HepG2 (cell line): Measurements from ENCODE around the gene ZNF616. TPM values are rescaled to one million over a fixed set of nuclear protein-coding genes. Genes with fewer than 3 reads are reported as not detected.

Experiments
- ATAC-seq: fragments of 200-7000 bp; cut with Tn5 transposase; 3 replicates; pipeline ENCODE4 v1.9.1; 2020; ENCODE audit warnings: mild to moderate bottlenecking, moderate library complexity
- BruUV-seq: library from RNA; stranded (reverse); fragments of 400-500 nt; replicated peaks from 2 replicates; lab custom pipeline; 2021; lab: Mats Ljungman, UMichigan
- CTCF ChIA-PET: fragments of 300-600 bp; formaldehyde crosslinking; extraction: SDS; loops from one replicate; lab custom pipeline; 2021; ENCODE audit warnings: low total read pairs, inconsistent platforms, low intra/inter-chr PET ratio; lab: Yijun Ruan, JAX
- POLR2A ChIA-PET: fragments of 350-600 bp; sonication (Branson Sonifier 250); formaldehyde crosslinking; loops from one replicate; lab custom pipeline; 2020; ENCODE audit warnings: antibody characterized with exemption, inconsistent platforms; lab: Yijun Ruan, JAX
- DNase-seq: peaks from one replicate; pipeline ENCODE4 v3.0.0-alpha.2; 2015; ENCODE audit warnings: low spot score
- FAIRE-seq: peaks from 3 replicates; lab custom pipeline; 2011; peaks lifted over from hg19 to GRCh38; lab: Jason Lieb, UNC
- H2AFZ ChIP-seq: one replicate; pipeline ENCODE4 v1.6.1; 2011; ENCODE audit warnings: low read length, inconsistent platforms
- H3K27ac ChIP-seq: fragments of 300-600 bp; 3 replicates; pipeline ENCODE4 v1.8.0; 2011; ENCODE audit warnings: mixed run types, mild to moderate bottlenecking, mixed read lengths, low read length, inconsistent platforms; ENCODE audit not compliant: insufficient read depth; ENCODE audit errors: extremely low read length
- H3K27me3 ChIP-seq, 2 experiments: fragments of 200-600 bp in 1 of 2; 2 replicates in 1 of 2; 3 replicates in 1 of 2; pipeline versions ENCODE4 v1.6.0 to v1.8.0; 2011; ENCODE audit warnings: low read length in 2 of 2, mild to moderate bottlenecking in 2 of 2, moderate library complexity in 2 of 2, inconsistent platforms in 1 of 2; ENCODE audit not compliant: insufficient read depth in 2 of 2, control insufficient read depth in 1 of 2
- H3K36me3 ChIP-seq, 2 experiments: fragments of 200-600 bp in 1 of 2; replicated peaks in 1 of 2; 2 replicates in 1 of 2; 3 replicates in 1 of 2; pipeline versions ENCODE4 v1.5.1 to v1.8.0; 2011; ENCODE audit warnings: low read length in 2 of 2, inconsistent platforms in 1 of 2; ENCODE audit not compliant: insufficient read depth in 2 of 2, control insufficient read depth in 1 of 2
- H3K4me1 ChIP-seq: 2 replicates; pipeline ENCODE4 v1.5.1; 2012; ENCODE audit warnings: low read length, inconsistent platforms; ENCODE audit not compliant: insufficient read depth
- H3K4me2 ChIP-seq: 2 replicates; pipeline ENCODE4 v1.6.0; 2011; ENCODE audit warnings: low read depth, low read length, inconsistent platforms
- H3K4me3 ChIP-seq, 3 experiments: fragments of 200-600 bp in 1 of 3; sonication (generic), shearing (Covaris generic) in 1 of 3; replicated peaks in 1 of 3; 2 replicates each; pipeline ENCODE4 v1.5.1; 2011 to 2016; ENCODE audit warnings: low read length in 3 of 3, inconsistent platforms in 2 of 3, low read depth in 2 of 3, mild to moderate bottlenecking in 2 of 3, control low read depth in 1 of 3, mixed read lengths in 1 of 3; ENCODE audit not compliant: insufficient read depth in 1 of 3
- H3K79me2 ChIP-seq: one replicate; pipeline ENCODE4 v1.6.1; 2011; ENCODE audit warnings: low read length, inconsistent platforms; ENCODE audit not compliant: insufficient read depth
- H3K9ac ChIP-seq: 2 replicates; pipeline ENCODE4 v1.6.0; 2011; ENCODE audit warnings: mild to moderate bottlenecking, low read depth, low read length, inconsistent platforms; ENCODE audit not compliant: insufficient read depth
- H3K9me3 ChIP-seq: 2 replicates; pipeline ENCODE4 v1.5.1; 2012; ENCODE audit warnings: mild to moderate bottlenecking, low read length
- H4K20me1 ChIP-seq: 2 replicates; pipeline ENCODE4 v1.6.0; 2011; ENCODE audit warnings: inconsistent platforms, mild to moderate bottlenecking, low read length, moderate library complexity; ENCODE audit not compliant: insufficient read depth
- CCAR2 ChIP-seq: fragments of 200-400 bp; formaldehyde crosslinking; optimal IDR thresholded peaks from 2 replicates; pipeline ENCODE3; 2018; ENCODE audit warnings: low read depth, mild to moderate bottlenecking, low read length, moderate library complexity
- CCDC6 ChIP-seq: sonication (generic); formaldehyde crosslinking; IDR thresholded peaks from 2 replicates; pipeline ENCODE4 v1.8.1; 2022; ENCODE audit warnings: mild to moderate bottlenecking, missing genetic modification reagents, moderate library complexity
- EZH2 ChIP-seq: conservative IDR thresholded peaks from 2 replicates; pipeline ENCODE4 v1.6.1; 2012; ENCODE audit warnings: mild to moderate bottlenecking, low read depth, low read length, moderate library complexity
- GATA4 ChIP-seq: sonication (generic); IDR thresholded peaks from 2 replicates; pipeline ENCODE4 v1.6.1; 2016; ENCODE audit warnings: antibody characterized with exemption, low read depth, borderline replicate concordance
- MYNN ChIP-seq: sonication (generic); formaldehyde crosslinking; IDR thresholded peaks from 2 replicates; pipeline ENCODE4 v1.4.0; 2020; ENCODE audit warnings: mild to moderate bottlenecking, low read depth, missing genetic modification reagents
- NCOA2 ChIP-seq: sonication (generic); formaldehyde crosslinking; IDR thresholded peaks from 2 replicates; pipeline ENCODE4 v1.8.0; 2022; ENCODE audit warnings: inconsistent platforms
- POLR2G ChIP-seq: fragments of 200-400 bp; formaldehyde crosslinking; IDR thresholded peaks from 2 replicates; pipeline ENCODE4 v1.6.1; 2018; ENCODE audit warnings: mild to moderate bottlenecking, low read depth, low read length, moderate library complexity
- SSRP1 ChIP-seq: IDR thresholded peaks from 2 replicates; pipeline ENCODE4 v1.6.1; 2016; ENCODE audit warnings: control low read depth
- ZBED4 ChIP-seq: sonication (generic); formaldehyde crosslinking; IDR thresholded peaks from 2 replicates; pipeline ENCODE4 v1.4.0; 2020; ENCODE audit warnings: missing genetic modification reagents, borderline replicate concordance
- ZBTB7B ChIP-seq: sonication (generic); formaldehyde crosslinking; IDR thresholded peaks from 2 replicates; pipeline ENCODE4 v1.4.0; 2020; ENCODE audit warnings: missing genetic modification reagents
- ZNF546 ChIP-seq: sonication (generic); formaldehyde crosslinking; conservative IDR thresholded peaks from 2 replicates; pipeline ENCODE4 v1.8.1; 2023; ENCODE audit warnings: mild to moderate bottlenecking, missing genetic modification reagents
- WGBS: methylation state at CpG from one replicate; pipeline ENCODE4 v1.1.6; 2017; ENCODE audit warnings: low lambda C conversion rate; 5-methylcytosine and 5-hydroxymethylcytosine counted together
- in situ Hi-C: cut with HindIII; loops from 2 replicates; pipeline ENCODE4 v1.10.0; 2017; ENCODE audit warnings: low pct_unique_long_range_greater_than_20kb; ENCODE audit not compliant: extremely low pct_ligation_motif_present
- intact Hi-C: fragments of 100-400 bp; cut with micrococcal nuclease; formaldehyde crosslinking; loops from one replicate; pipeline ENCODE4 v1.10.0; 2022; ENCODE audit not compliant: unreplicated experiment
- polyA plus RNA-seq, 8 experiments: library from polyadenylated mRNA; depleted of rRNA in 3 of 8; stranded (reverse) in 7 of 8; unstranded in 1 of 8; fragments of >200 nt; fragmentation: Illumina TruSeq in 4 of 8; extraction: Trizol in 4 of 8; gene quantifications; 2 replicates each; pipeline versions ENCODE4 v1.2.1 to v1.2.3, GENCODE V29; 2011 to 2016; ENCODE audit warnings: low read depth in 4 of 8, missing spikeins in 1 of 8, mixed read lengths in 1 of 8; ENCODE audit not compliant: insufficient read depth in 1 of 8
- total RNA-seq, 5 experiments: library from RNA; depleted of rRNA; stranded (reverse); fragments of >200 nt; fragmentation: Illumina TruSeq; extraction: Trizol; gene quantifications; 2 replicates each; pipeline ENCODE4 v1.2.3, GENCODE V29; 2016; ENCODE audit warnings: low read depth in 1 of 5
- TF ChIP-seq, protein P1 (sequence below): sonication (generic); formaldehyde crosslinking; IDR thresholded peaks from 2 replicates; pipeline ENCODE4 v1.4.0; 2020; ENCODE audit warnings: missing genetic modification reagents, borderline replicate concordance
- TF ChIP-seq, protein P2 (sequence below): sonication (generic); formaldehyde crosslinking; IDR thresholded peaks from 2 replicates; pipeline ENCODE4 v1.4.0; 2020; ENCODE audit warnings: missing genetic modification reagents

The ZNF616 gene
- total and polyA plus RNA-seq, 2 of the 13 experiments (the other 11 are each of a cell fraction or from before 2014, with no cell fraction given): 2.2 to 10.4 TPM

GRCh38 chr19:52170304-52170703, 30.6 kb upstream of the ZNF616 start:
- POLR2A ChIA-PET: interaction anchor here (0.6 to 3.1 kb wide), 2 partner anchors 19 kb away, joined by 3 to 26 read pairs; partner anchors contain the start of gene PPP2R1A
- TF ChIP-seq ZNF546 (CRISPR knock-in tag) (no peak), POLR2G (no peak), GATA4 (no peak), EZH2 (no peak), ZBTB7B (CRISPR knock-in tag) (no peak), NCOA2 (CRISPR knock-in tag) (no peak), CCDC6 (no peak), ZBED4 (CRISPR knock-in tag) (no peak), MYNN (CRISPR knock-in tag) (no peak), CCAR2 (no peak), SSRP1 (no peak)
- TF ChIP-seq, protein P1, sequence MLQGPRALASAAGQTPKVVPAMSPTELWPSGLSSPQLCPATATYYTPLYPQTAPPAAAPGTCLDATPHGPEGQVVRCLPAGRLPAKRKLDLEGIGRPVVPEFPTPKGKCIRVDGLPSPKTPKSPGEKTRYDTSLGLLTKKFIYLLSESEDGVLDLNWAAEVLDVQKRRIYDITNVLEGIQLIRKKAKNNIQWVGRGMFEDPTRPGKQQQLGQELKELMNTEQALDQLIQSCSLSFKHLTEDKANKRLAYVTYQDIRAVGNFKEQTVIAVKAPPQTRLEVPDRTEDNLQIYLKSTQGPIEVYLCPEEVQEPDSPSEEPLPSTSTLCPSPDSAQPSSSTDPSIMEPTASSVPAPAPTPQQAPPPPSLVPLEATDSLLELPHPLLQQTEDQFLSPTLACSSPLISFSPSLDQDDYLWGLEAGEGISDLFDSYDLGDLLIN: no peak
- TF ChIP-seq, protein P2, sequence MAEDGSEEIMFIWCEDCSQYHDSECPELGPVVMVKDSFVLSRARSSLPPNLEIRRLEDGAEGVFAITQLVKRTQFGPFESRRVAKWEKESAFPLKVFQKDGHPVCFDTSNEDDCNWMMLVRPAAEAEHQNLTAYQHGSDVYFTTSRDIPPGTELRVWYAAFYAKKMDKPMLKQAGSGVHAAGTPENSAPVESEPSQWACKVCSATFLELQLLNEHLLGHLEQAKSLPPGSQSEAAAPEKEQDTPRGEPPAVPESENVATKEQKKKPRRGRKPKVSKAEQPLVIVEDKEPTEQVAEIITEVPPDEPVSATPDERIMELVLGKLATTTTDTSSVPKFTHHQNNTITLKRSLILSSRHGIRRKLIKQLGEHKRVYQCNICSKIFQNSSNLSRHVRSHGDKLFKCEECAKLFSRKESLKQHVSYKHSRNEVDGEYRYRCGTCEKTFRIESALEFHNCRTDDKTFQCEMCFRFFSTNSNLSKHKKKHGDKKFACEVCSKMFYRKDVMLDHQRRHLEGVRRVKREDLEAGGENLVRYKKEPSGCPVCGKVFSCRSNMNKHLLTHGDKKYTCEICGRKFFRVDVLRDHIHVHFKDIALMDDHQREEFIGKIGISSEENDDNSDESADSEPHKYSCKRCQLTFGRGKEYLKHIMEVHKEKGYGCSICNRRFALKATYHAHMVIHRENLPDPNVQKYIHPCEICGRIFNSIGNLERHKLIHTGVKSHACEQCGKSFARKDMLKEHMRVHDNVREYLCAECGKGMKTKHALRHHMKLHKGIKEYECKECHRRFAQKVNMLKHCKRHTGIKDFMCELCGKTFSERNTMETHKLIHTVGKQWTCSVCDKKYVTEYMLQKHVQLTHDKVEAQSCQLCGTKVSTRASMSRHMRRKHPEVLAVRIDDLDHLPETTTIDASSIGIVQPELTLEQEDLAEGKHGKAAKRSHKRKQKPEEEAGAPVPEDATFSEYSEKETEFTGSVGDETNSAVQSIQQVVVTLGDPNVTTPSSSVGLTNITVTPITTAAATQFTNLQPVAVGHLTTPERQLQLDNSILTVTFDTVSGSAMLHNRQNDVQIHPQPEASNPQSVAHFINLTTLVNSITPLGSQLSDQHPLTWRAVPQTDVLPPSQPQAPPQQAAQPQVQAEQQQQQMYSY (CRISPR knock-in tag): no peak
- TF ChIP-seq, all 625 proteins: peak for 0
- H3K4me1 ChIP-seq: peaks cover 20% of the 10 kb centered on the region
- no peak for FAIRE-seq
- peaks cover 0 to 9% of the 10 kb centered on the region in 2 experiments; a peak in 2 of 5 replicates for H3K36me3 ChIP-seq
- H3K27ac ChIP-seq: no peak overlapping the region
- 75% methylated on average over 5 of the region's 5 CpGs for WGBS
- H4K20me1 ChIP-seq: no peaks in the 10 kb centered on the region
- no peak for DNase-seq
- CTCF ChIA-PET: no interaction called here
- peak overlapping the region; percentile 61 to 88 (median 83); a peak in 5 of 6 replicates for H3K4me3 ChIP-seq
- no TSS peak for BruUV-seq
- in situ Hi-C loops (no loop called here), intact Hi-C loops (no loop called here)
- peak; percentile 49; the same call in 2 of the 3 replicates for ATAC-seq
- no peak overlapping the region for H3K9ac ChIP-seq
- no peaks in the 10 kb centered on the region; the same call in 1 of the 2 replicates for H3K9me3 ChIP-seq
- no peaks in the 10 kb centered on the region; a peak in 1 of 5 replicates for H3K27me3 ChIP-seq
- no peaks in the 10 kb centered on the region for H3K79me2 ChIP-seq
- H2AFZ ChIP-seq: no peak overlapping the region
- peak overlapping the region; percentile 77 for H3K4me2 ChIP-seq
